LoVo (cell line): ENCODE results near the gene EDC4.
"Not testable (repeated sequence)": the region's sequence is repeated elsewhere in the genome, so short reads cannot be mapped to it uniquely, and the experiment has no call there.

ENCODE experiments used
- DNase-seq: peaks from one replicate; pipeline ENCODE4 v3.0.0-alpha.2; 2016; ENCODE audit warnings: low spot score

The EDC4 gene

GRCh38 chr16:67909056-67909742 lies 36.3 kb downstream of the EDC4 start:
- DNase-seq, result no peak

- no peak for DNase-seq
Measured at GRCh38 chr16:67910158-67910557, 37.3 kb downstream of the EDC4 start.

GRCh38 chr16:67914758-67915495 lies 42.1 kb downstream of the EDC4 start:
- no peak for DNase-seq

- not testable (repeated sequence) for DNase-seq
Measured at GRCh38 chr16:67915496-67915769, 42.6 kb downstream of the EDC4 start.

- no peak for DNase-seq
Measured at GRCh38 chr16:67915831-67916723, 43.2 kb downstream of the EDC4 start.

- DNase-seq, result no peak
Measured at GRCh38 chr16:67917140-67917851, 44.4 kb downstream of the EDC4 start.

- DNase-seq, result peak; percentile 33
Measured at GRCh38 chr16:67917852-67918236, 45.0 kb downstream of the EDC4 start.

- no peak for DNase-seq
Measured at GRCh38 chr16:67919622-67920221, 46.9 kb downstream of the EDC4 start.

GRCh38 chr16:67922221-67922620 lies 49.4 kb downstream of the EDC4 start:
- no peak for DNase-seq

GRCh38 chr16:67922740-67923139 lies 49.9 kb downstream of the EDC4 start:
- DNase-seq, result no peak

GRCh38 chr16:67923414-67924116 lies 50.7 kb downstream of the EDC4 start:
- no peak for DNase-seq

GRCh38 chr16:67924140-67924906 lies 51.5 kb downstream of the EDC4 start:
- DNase-seq, result no peak

GRCh38 chr16:67926181-67926750 lies 53.4 kb downstream of the EDC4 start:
- DNase-seq, result no peak

GRCh38 chr16:67927131-67927941 lies 54.5 kb downstream of the EDC4 start:
- DNase-seq, result no peak

- no peak for DNase-seq
Measured at GRCh38 chr16:67928147-67928546, 55.3 kb downstream of the EDC4 start.

- DNase-seq, result peak; percentile 57
Measured at GRCh38 chr16:67928561-67929364, 55.9 kb downstream of the EDC4 start.

GRCh38 chr16:67930191-67930590 lies 57.3 kb downstream of the EDC4 start:
- no peak for DNase-seq

GRCh38 chr16:67930678-67931211 lies 57.9 kb downstream of the EDC4 start:
- DNase-seq, result no peak
